Right atrium auricular region (tissue), 2 donors: ENCODE results near the gene MTR. TPM values are rescaled to one million over a fixed set of nuclear protein-coding genes. Genes with fewer than 3 reads are reported as not detected.

Experiments used
- DNase-seq: peaks from one replicate; pipeline ENCODE4 v3.0.0-alpha.2; 2019; ENCODE audit warnings: low spot score
- H3K27ac ChIP-seq, 2 donors: fragments of 200-600 bp; sonication (generic); 1 replicate in 1 of 2; 2 replicates in 1 of 2; pipeline ENCODE4 v1.5.1; 2016 to 2019
- H3K27me3 ChIP-seq, 2 donors: fragments of 200-600 bp; sonication (generic); one replicate each; pipeline versions ENCODE4 v1.5.1 to v1.6.0; 2017 to 2019
- H3K36me3 ChIP-seq: fragments of 200-600 bp; sonication (generic); one replicate; pipeline ENCODE4 v1.5.1; 2016
- H3K4me1 ChIP-seq, 2 donors: fragments of 200-600 bp; sonication (generic); one replicate each; pipeline versions ENCODE4 v1.5.1 to v1.6.0; 2017 to 2019
- H3K4me3 ChIP-seq, 2 donors: fragments of 200-600 bp; sonication (generic); 1 replicate in 1 of 2; 2 replicates in 1 of 2; pipeline ENCODE4 v1.5.1; 2017 to 2019; ENCODE audit warnings: mild to moderate bottlenecking in 1 of 2, moderate library complexity in 1 of 2
- H3K9me3 ChIP-seq, 2 donors: fragments of 200-600 bp; sonication (generic); one replicate each; pipeline ENCODE4 v1.5.1; 2019
- CTCF ChIP-seq, 2 donors: fragments of 200-600 bp; sonication (generic); IDR thresholded peaks; one replicate each; pipeline ENCODE4 v1.5.1; 2019; ENCODE audit warnings: antibody characterized with exemption in 2 of 2
- total RNA-seq, 2 donors: library from RNA; depleted of rRNA; stranded (reverse); fragments of >200 nt; gene quantifications; one replicate each; pipeline ENCODE4 v1.1.0, GENCODE V29; 2016

MTR gene
- total RNA-seq, 2 donors from 2014 or later = 21.8 to 30.4 TPM

GRCh38 chr1:236808564-236809130 is 13.6 kb downstream of the MTR start:
- Histone ChIP-seq H3K4me1 (peaks cover 0 to 7% of the 10 kb centered on the region in 2 donors), H3K9me3 (no peaks in the 10 kb centered on the region), H3K27ac (no peak overlapping the region), H3K36me3 (peaks cover 44% of the 10 kb centered on the region), H3K4me3 (no peak overlapping the region), H3K27me3 (no peaks in the 10 kb centered on the region)
- no peak for DNase-seq
- TF ChIP-seq CTCF (IDR thresholded peaks at IDR 0.05) = no peak

GRCh38 chr1:236809148-236809547 is 14.1 kb downstream of the MTR start:
- Histone ChIP-seq H3K36me3 (peaks cover 44% of the 10 kb centered on the region), H3K27me3 (no peaks in the 10 kb centered on the region), H3K9me3 (no peaks in the 10 kb centered on the region), H3K4me1 (peaks cover 0 to 7% of the 10 kb centered on the region in 2 donors), H3K4me3 (no peak overlapping the region), H3K27ac (no peak overlapping the region)
- TF ChIP-seq CTCF (IDR thresholded peaks at IDR 0.05) = no peak
- no peak for DNase-seq

GRCh38 chr1:236810018-236810417 is 14.9 kb downstream of the MTR start:
- no peak for TF ChIP-seq CTCF (IDR thresholded peaks at IDR 0.05)
- no peak overlapping the region for H3K27ac ChIP-seq
- DNase-seq = no peak
- no peaks in the 10 kb centered on the region for H3K9me3 ChIP-seq
- H3K27me3 ChIP-seq = no peaks in the 10 kb centered on the region
- peaks cover 46% of the 10 kb centered on the region for H3K36me3 ChIP-seq
- H3K4me1 ChIP-seq = peaks cover 0 to 7% of the 10 kb centered on the region in 2 donors
- H3K4me3 ChIP-seq = no peak overlapping the region

- no peak for DNase-seq
- Histone ChIP-seq H3K4me3 (no peak overlapping the region), H3K9me3 (no peaks in the 10 kb centered on the region), H3K27me3 (no peaks in the 10 kb centered on the region), H3K36me3 (peaks cover 62% of the 10 kb centered on the region), H3K27ac (no peak overlapping the region), H3K4me1 (peaks cover 0 to 7% of the 10 kb centered on the region in 2 donors)
- no peak for TF ChIP-seq CTCF (IDR thresholded peaks at IDR 0.05)
Observed at GRCh38 chr1:236812334-236813030, 17.4 kb downstream of the MTR start.

- Histone ChIP-seq H3K27ac (no peak overlapping the region), H3K4me1 (no peaks in the 10 kb centered on the region), H3K36me3 (peaks cover 87% of the 10 kb centered on the region), H3K27me3 (no peaks in the 10 kb centered on the region), H3K9me3 (no peaks in the 10 kb centered on the region), H3K4me3 (no peak overlapping the region)
- no peak for TF ChIP-seq CTCF (IDR thresholded peaks at IDR 0.05)
- no peak for DNase-seq
Observed at GRCh38 chr1:236815941-236816340, 20.8 kb downstream of the MTR start.
